ENCODE results near the gene CHD3.

The CHD3 gene

GRCh38 chr17:7894866-7895265 lies 6.3 kb downstream of the CHD3 start:
- no peaks in the 10 kb centered on the region for H3K27me3 ChIP-seq (ENCODE audit: insufficient read depth, low read length, poor library complexity, severe bottlenecking)
- H3K9me3 ChIP-seq (ENCODE audit: insufficient read depth, low read depth, low read length) = no peaks in the 10 kb centered on the region
- no peak overlapping the region for H3K4me3 ChIP-seq (ENCODE audit: low read length, poor library complexity, severe bottlenecking)
- H3F3A ChIP-seq (ENCODE audit: low read depth) = no peaks in the 10 kb centered on the region
- H4K20me1 ChIP-seq (ENCODE audit: insufficient read depth, low read length, poor library complexity, severe bottlenecking) = peaks cover 18% of the 10 kb centered on the region
- H3K9ac ChIP-seq (ENCODE audit: low read depth, low read length, poor library complexity, severe bottlenecking) = no peak overlapping the region
- no peaks in the 10 kb centered on the region for H3K4me1 ChIP-seq (ENCODE audit: insufficient read depth, low read length, poor library complexity, severe bottlenecking)
- H3K79me2 ChIP-seq (ENCODE audit: insufficient read depth, low read length) = peaks cover 29% of the 10 kb centered on the region
- TF ChIP-seq EZH2phosphoT487 (IDR thresholded peaks at IDR 0.05; ENCODE audit: borderline replicate concordance) = no peak
- TF ChIP-seq CTCF (conservative IDR thresholded peaks at IDR 0.05; ENCODE audit: low read length) = no peak
- no peaks in the 10 kb centered on the region for H3K9me2 ChIP-seq (replicated peaks; ENCODE audit: low read depth, low read length)
- H3K36me3 ChIP-seq (ENCODE audit: insufficient read depth, low read length) = peaks cover 88% of the 10 kb centered on the region
- H2AFZ ChIP-seq (ENCODE audit: low read length) = no peak overlapping the region
- no peak overlapping the region for H3K4me2 ChIP-seq (ENCODE audit: low read depth, low read length, poor library complexity, severe bottlenecking)

- Histone ChIP-seq H2AFZ (ENCODE audit: low read length) (no peak overlapping the region), H3K4me3 (ENCODE audit: low read length, poor library complexity, severe bottlenecking) (no peak overlapping the region), H3K9me3 (ENCODE audit: insufficient read depth, low read depth, low read length) (no peaks in the 10 kb centered on the region), H3K9me2 (replicated peaks; ENCODE audit: low read depth, low read length) (no peaks in the 10 kb centered on the region), H3K4me2 (ENCODE audit: low read depth, low read length, poor library complexity, severe bottlenecking) (no peak overlapping the region), H3K27me3 (ENCODE audit: insufficient read depth, low read length, poor library complexity, severe bottlenecking) (no peaks in the 10 kb centered on the region), H3K4me1 (ENCODE audit: insufficient read depth, low read length, poor library complexity, severe bottlenecking) (no peaks in the 10 kb centered on the region), H3F3A (ENCODE audit: low read depth) (no peaks in the 10 kb centered on the region), H4K20me1 (ENCODE audit: insufficient read depth, low read length, poor library complexity, severe bottlenecking) (peaks cover 7% of the 10 kb centered on the region), H3K9ac (ENCODE audit: low read depth, low read length, poor library complexity, severe bottlenecking) (no peak overlapping the region), H3K36me3 (ENCODE audit: insufficient read depth, low read length) (peaks cover 86% of the 10 kb centered on the region), H3K79me2 (ENCODE audit: insufficient read depth, low read length) (peaks cover 8% of the 10 kb centered on the region; the same call in 1 of the 2 replicates)
- no peak for TF ChIP-seq EZH2phosphoT487 (IDR thresholded peaks at IDR 0.05; ENCODE audit: borderline replicate concordance)
- no peak for TF ChIP-seq CTCF (conservative IDR thresholded peaks at IDR 0.05; ENCODE audit: low read length)
Observed at GRCh38 chr17:7897090-7897489, 8.5 kb downstream of the CHD3 start.

GRCh38 chr17:7897773-7898172 lies 9.2 kb downstream of the CHD3 start:
- Histone ChIP-seq H3K9me2 (replicated peaks; ENCODE audit: low read depth, low read length) (no peaks in the 10 kb centered on the region), H3K9ac (ENCODE audit: low read depth, low read length, poor library complexity, severe bottlenecking) (no peak overlapping the region)

More at GRCh38 chr17:7897773-7898172, 9.2 kb downstream of the CHD3 start:
- no peaks in the 10 kb centered on the region for H3F3A ChIP-seq (ENCODE audit: low read depth)
- H3K27me3 ChIP-seq (ENCODE audit: insufficient read depth, low read length, poor library complexity, severe bottlenecking) = no peaks in the 10 kb centered on the region
- H3K4me2 ChIP-seq (ENCODE audit: low read depth, low read length, poor library complexity, severe bottlenecking) = no peak overlapping the region
- peak; percentile 59 for TF ChIP-seq CTCF (conservative IDR thresholded peaks at IDR 0.05; ENCODE audit: low read length)
- TF ChIP-seq EZH2phosphoT487 (IDR thresholded peaks at IDR 0.05; ENCODE audit: borderline replicate concordance) = no peak
- H3K4me1 ChIP-seq (ENCODE audit: insufficient read depth, low read length, poor library complexity, severe bottlenecking) = no peaks in the 10 kb centered on the region
- peaks cover 7% of the 10 kb centered on the region; the same call in 1 of the 2 replicates for H3K79me2 ChIP-seq (ENCODE audit: insufficient read depth, low read length)
- H3K9me3 ChIP-seq (ENCODE audit: insufficient read depth, low read depth, low read length) = no peaks in the 10 kb centered on the region
- H2AFZ ChIP-seq (ENCODE audit: low read length) = no peak overlapping the region
- H3K36me3 ChIP-seq (ENCODE audit: insufficient read depth, low read length) = peaks cover 90% of the 10 kb centered on the region
- H4K20me1 ChIP-seq (ENCODE audit: insufficient read depth, low read length, poor library complexity, severe bottlenecking) = peaks cover 7% of the 10 kb centered on the region
- H3K4me3 ChIP-seq (ENCODE audit: low read length, poor library complexity, severe bottlenecking) = no peak overlapping the region

All from Loucy (cell line).